Activated naive CD4-positive, alpha-beta T cell treated with anti-CD3 and anti-CD28 coated beads, Interleukin-2, amount 50 U/mL, for 24 hours (primary cell): ENCODE results near the gene A3GALT2.
"Not testable (repeated sequence)": the region's sequence is repeated elsewhere in the genome, so short reads cannot be mapped to it uniquely, and the experiment has no call there.

Source experiments
- H3K27ac Mint-ChIP-seq: one replicate; pipeline ENCODE4 v1.8.0; 2021; ENCODE audit warnings: mild to moderate bottlenecking, mixed read lengths
- H3K27me3 Mint-ChIP-seq: one replicate; pipeline ENCODE4 v1.8.0; 2021; ENCODE audit warnings: mixed read lengths
- H3K36me3 Mint-ChIP-seq: one replicate; pipeline ENCODE4 v1.8.0; 2021; ENCODE audit warnings: mixed read lengths
- H3K4me1 Mint-ChIP-seq: one replicate; pipeline ENCODE4 v1.8.0; 2021; ENCODE audit warnings: mixed read lengths
- H3K4me3 Mint-ChIP-seq: one replicate; pipeline ENCODE4 v1.8.0; 2021; ENCODE audit warnings: mild to moderate bottlenecking, mixed read lengths
- H3K9me3 Mint-ChIP-seq: one replicate; pipeline ENCODE4 v1.8.0; 2021; ENCODE audit warnings: mixed read lengths

The A3GALT2 gene

GRCh38 chr1:33298623-33299277 is 22.1 kb downstream of the A3GALT2 start:
- H3K27ac Mint-ChIP-seq, result no peak overlapping the region

GRCh38 chr1:33297911-33298622 is 22.8 kb downstream of the A3GALT2 start:
- Mint-ChIP-seq H3K4me1 (peaks cover 23% of the 10 kb centered on the region), H3K9me3 (no peaks in the 10 kb centered on the region), H3K36me3 (peaks cover 1% of the 10 kb centered on the region), H3K4me3 (no peak overlapping the region), H3K27ac (no peak overlapping the region), H3K27me3 (no peaks in the 10 kb centered on the region)

More at GRCh38 chr1:33298623-33299277, 22.1 kb downstream of the A3GALT2 start:
- no peaks in the 10 kb centered on the region for H3K27me3 Mint-ChIP-seq
- H3K4me1 Mint-ChIP-seq, result peaks cover 27% of the 10 kb centered on the region
- no peak overlapping the region for H3K4me3 Mint-ChIP-seq
- peaks cover 1% of the 10 kb centered on the region for H3K36me3 Mint-ChIP-seq
- H3K9me3 Mint-ChIP-seq, result no peaks in the 10 kb centered on the region

- Mint-ChIP-seq H3K4me3 (no peak overlapping the region), H3K36me3 (peaks cover 1% of the 10 kb centered on the region), H3K4me1 (peaks cover 11% of the 10 kb centered on the region), H3K9me3 (no peaks in the 10 kb centered on the region), H3K27me3 (no peaks in the 10 kb centered on the region), H3K27ac (no peak overlapping the region)
Observed at GRCh38 chr1:33296824-33297223, 24.1 kb downstream of the A3GALT2 start.

- Mint-ChIP-seq H3K4me3 (no peak overlapping the region), H3K36me3 (peaks cover 1% of the 10 kb centered on the region), H3K9me3 (no peaks in the 10 kb centered on the region), H3K27me3 (no peaks in the 10 kb centered on the region), H3K4me1 (peaks cover 7% of the 10 kb centered on the region), H3K27ac (no peak overlapping the region)
Observed at GRCh38 chr1:33296082-33296458, 24.8 kb downstream of the A3GALT2 start.

- Mint-ChIP-seq H3K27ac (no peak overlapping the region), H3K9me3 (no peaks in the 10 kb centered on the region), H3K36me3 (peaks cover 1% of the 10 kb centered on the region), H3K4me1 (peaks cover 7% of the 10 kb centered on the region), H3K4me3 (no peak overlapping the region), H3K27me3 (no peaks in the 10 kb centered on the region)
Observed at GRCh38 chr1:33295450-33296081, 25.3 kb downstream of the A3GALT2 start.

GRCh38 chr1:33295023-33295422 is 25.9 kb downstream of the A3GALT2 start:
- no peaks in the 10 kb centered on the region for H3K27me3 Mint-ChIP-seq
- no peaks in the 10 kb centered on the region for H3K9me3 Mint-ChIP-seq
- H3K27ac Mint-ChIP-seq, result no peak overlapping the region
- H3K4me1 Mint-ChIP-seq, result peaks cover 7% of the 10 kb centered on the region
- no peak overlapping the region for H3K4me3 Mint-ChIP-seq
- H3K36me3 Mint-ChIP-seq, result peaks cover 1% of the 10 kb centered on the region

GRCh38 chr1:33294071-33295010 is 26.6 kb downstream of the A3GALT2 start:
- Mint-ChIP-seq H3K9me3 (no peaks in the 10 kb centered on the region), H3K36me3 (peaks cover 4% of the 10 kb centered on the region), H3K27me3 (no peaks in the 10 kb centered on the region), H3K27ac (peak overlapping the region; percentile 71), H3K4me3 (no peak overlapping the region), H3K4me1 (peaks cover 7% of the 10 kb centered on the region)

- no peak overlapping the region for H3K4me3 Mint-ChIP-seq
- H3K27ac Mint-ChIP-seq, result no peak overlapping the region
- peaks cover 9% of the 10 kb centered on the region for H3K36me3 Mint-ChIP-seq
- no peaks in the 10 kb centered on the region for H3K9me3 Mint-ChIP-seq
- H3K27me3 Mint-ChIP-seq, result no peaks in the 10 kb centered on the region
- peaks cover 4% of the 10 kb centered on the region for H3K4me1 Mint-ChIP-seq
Observed at GRCh38 chr1:33292726-33293340, 28.1 kb downstream of the A3GALT2 start.

- H3K27ac Mint-ChIP-seq, H3K27me3 Mint-ChIP-seq, H3K36me3 Mint-ChIP-seq, H3K4me1 Mint-ChIP-seq, H3K9me3 Mint-ChIP-seq, H3K4me3 Mint-ChIP-seq: not testable (repeated sequence)
Observed at GRCh38 chr1:33290615-33291014, 30.3 kb downstream of the A3GALT2 start.

- H3K4me3 Mint-ChIP-seq, result no peak overlapping the region
- H3K27ac Mint-ChIP-seq, result no peak overlapping the region
- H3K9me3 Mint-ChIP-seq, result no peaks in the 10 kb centered on the region
- no peaks in the 10 kb centered on the region for H3K27me3 Mint-ChIP-seq
- peaks cover 4% of the 10 kb centered on the region for H3K4me1 Mint-ChIP-seq
- H3K36me3 Mint-ChIP-seq, result peaks cover 9% of the 10 kb centered on the region
Observed at GRCh38 chr1:33289858-33290154, 31.1 kb downstream of the A3GALT2 start.

- no peak overlapping the region for H3K27ac Mint-ChIP-seq
- no peak overlapping the region for H3K4me3 Mint-ChIP-seq
- H3K9me3 Mint-ChIP-seq, result no peaks in the 10 kb centered on the region
- peaks cover 9% of the 10 kb centered on the region for H3K36me3 Mint-ChIP-seq
- H3K4me1 Mint-ChIP-seq, result peaks cover 4% of the 10 kb centered on the region
- H3K27me3 Mint-ChIP-seq, result no peaks in the 10 kb centered on the region
Observed at GRCh38 chr1:33288976-33289857, 31.7 kb downstream of the A3GALT2 start.

- peaks cover 4% of the 10 kb centered on the region for H3K4me1 Mint-ChIP-seq
- no peak overlapping the region for H3K4me3 Mint-ChIP-seq
- peaks cover 9% of the 10 kb centered on the region for H3K36me3 Mint-ChIP-seq
- H3K9me3 Mint-ChIP-seq, result no peaks in the 10 kb centered on the region
- no peaks in the 10 kb centered on the region for H3K27me3 Mint-ChIP-seq
- no peak overlapping the region for H3K27ac Mint-ChIP-seq
Observed at GRCh38 chr1:33287317-33287716, 33.6 kb downstream of the A3GALT2 start.

- H3K36me3 Mint-ChIP-seq, result peaks cover 14% of the 10 kb centered on the region
- no peak overlapping the region for H3K4me3 Mint-ChIP-seq
- peaks cover 4% of the 10 kb centered on the region for H3K4me1 Mint-ChIP-seq
- H3K27me3 Mint-ChIP-seq, result no peaks in the 10 kb centered on the region
- H3K27ac Mint-ChIP-seq, result no peak overlapping the region
- no peaks in the 10 kb centered on the region for H3K9me3 Mint-ChIP-seq
Observed at GRCh38 chr1:33286451-33287185, 34.3 kb downstream of the A3GALT2 start.

GRCh38 chr1:33284049-33284448 is 36.8 kb downstream of the A3GALT2 start:
- no peaks in the 10 kb centered on the region for H3K9me3 Mint-ChIP-seq

More at GRCh38 chr1:33284049-33284448, 36.8 kb downstream of the A3GALT2 start:
- Mint-ChIP-seq H3K36me3 (peaks cover 13% of the 10 kb centered on the region), H3K4me3 (no peak overlapping the region), H3K27me3 (no peaks in the 10 kb centered on the region), H3K4me1 (peaks cover 3% of the 10 kb centered on the region), H3K27ac (no peak overlapping the region)
